Cardiac fibroblast (primary cell): ENCODE measurements around the gene RANGRF.

Experiments
- DNase-seq, 2 donors: peaks; one replicate each; pipeline versions ENCODE4 v3.0.0 to v3.0.0-alpha.2; 2010; ENCODE audit warnings: low read depth in 2 of 2
- H3K4me3 ChIP-seq, 2 donors: replicated peaks in 1 of 2; 1 replicate in 1 of 2; 2 replicates in 1 of 2; pipeline ENCODE4 v1.5.1; 2011; ENCODE audit warnings: low read depth in 2 of 2, low read length in 2 of 2, mild to moderate bottlenecking in 2 of 2, moderate library complexity in 1 of 2
- CTCF ChIP-seq: IDR thresholded peaks from one replicate; pipeline ENCODE4 v1.5.1; 2011; ENCODE audit warnings: low read depth, mild to moderate bottlenecking, low read length, inconsistent platforms

Gene RANGRF

GRCh38 chr17:8312726-8313600 is 24.5 kb downstream of the RANGRF start:
- no peak overlapping the region for H3K4me3 ChIP-seq
- TF ChIP-seq CTCF: no peak
- DNase-seq: no peak

- peak overlapping the region in 1 of 2 donors; percentile 3 for H3K4me3 ChIP-seq
- no peak for DNase-seq
- TF ChIP-seq CTCF: no peak
These were observed 26.6 kb downstream of the RANGRF start for GRCh38 chr17:8314797-8315763.

- DNase-seq: no peak
- no peak for TF ChIP-seq CTCF
- peak overlapping the region in 1 of 2 donors; percentile 3 for H3K4me3 ChIP-seq
These were observed 27.3 kb downstream of the RANGRF start for GRCh38 chr17:8315764-8316217.

- DNase-seq: no peak
- H3K4me3 ChIP-seq: no peak overlapping the region
- no peak for TF ChIP-seq CTCF
These were observed 29.8 kb downstream of the RANGRF start for GRCh38 chr17:8318010-8318935.

- no peak for DNase-seq
- no peak overlapping the region for H3K4me3 ChIP-seq
- TF ChIP-seq CTCF: no peak
These were observed 31.8 kb downstream of the RANGRF start for GRCh38 chr17:8320262-8320661.

- no peak for TF ChIP-seq CTCF
- peak in 1 of 2 donors; percentile 10 for DNase-seq
- H3K4me3 ChIP-seq: no peak overlapping the region
These were observed 32.5 kb downstream of the RANGRF start for GRCh38 chr17:8320990-8321389.
